Tibial nerve (tissue), 4 donors: ENCODE data around the gene IRX3. TPM values are rescaled to one million over a fixed set of nuclear protein-coding genes. Genes with fewer than 3 reads are reported as not detected.

Source experiments
- DNase-seq, 2 donors: peaks; one replicate each; pipeline ENCODE4 v3.0.0-alpha.2; 2019; ENCODE audit warnings: low spot score in 2 of 2
- H3K27ac ChIP-seq, 4 donors: fragments of 200-600 bp; sonication (generic) in 3 of 4; one replicate each; pipeline ENCODE4 v1.5.1; 2017 to 2019; ENCODE audit warnings: mild to moderate bottlenecking in 1 of 4
- H3K27me3 ChIP-seq, 2 donors: fragments of 200-600 bp; sonication (generic) in 1 of 2; one replicate each; pipeline versions ENCODE4 v1.5.1 to v1.6.0; 2017 to 2019
- H3K36me3 ChIP-seq, 3 donors: fragments of 200-600 bp; sonication (generic); one replicate each; pipeline ENCODE4 v1.5.1; 2018 to 2019
- H3K4me1 ChIP-seq, 4 donors: fragments of 200-600 bp; sonication (generic) in 3 of 4; one replicate each; pipeline ENCODE4 v1.5.1; 2017 to 2019
- H3K4me3 ChIP-seq, 4 donors: fragments of 200-600 bp; sonication (generic) in 3 of 4; one replicate each; pipeline ENCODE4 v1.5.1; 2017 to 2019; ENCODE audit warnings: mild to moderate bottlenecking in 1 of 4, moderate library complexity in 1 of 4
- H3K9me3 ChIP-seq, 4 donors: fragments of 200-600 bp; sonication (generic) in 3 of 4; one replicate each; pipeline ENCODE4 v1.5.1; 2017 to 2019
- CTCF ChIP-seq, 5 experiments: fragments of 200-600 bp in 3 of 5; fragments of 450-650 bp in 2 of 5; sonication (generic) in 3 of 5; IDR thresholded peaks; one replicate each; pipeline ENCODE4 v1.5.1; 2016 to 2019; ENCODE audit warnings: antibody characterized with exemption in 5 of 5, mild to moderate bottlenecking in 3 of 5, moderate library complexity in 2 of 5
- EP300 ChIP-seq, 2 donors: sonication (generic); formaldehyde crosslinking; IDR thresholded peaks; one replicate each; pipeline ENCODE4 v1.6.1; 2017; ENCODE audit warnings: antibody characterized with exemption in 2 of 2, mild to moderate bottlenecking in 1 of 2
- POLR2A ChIP-seq, 2 donors: fragments of 450-650 bp; IDR thresholded peaks; one replicate each; pipeline ENCODE4 v1.6.1; 2017; ENCODE audit warnings: antibody characterized with exemption in 2 of 2, mild to moderate bottlenecking in 2 of 2, moderate library complexity in 2 of 2
- WGBS, 2 donors: methylation state at CpG; one replicate each; pipeline ENCODE4 v1.1.5; 2018; 5-methylcytosine and 5-hydroxymethylcytosine counted together
- total RNA-seq, 4 donors: library from RNA; depleted of rRNA; stranded (reverse); fragments of >200 nt; gene quantifications; one replicate each; pipeline ENCODE4 v1.1.0, GENCODE V29; 2016

The IRX3 gene
- total RNA-seq, 4 donors from 2014 or later = 1.3 to 10.5 (median 2.0) TPM

- Histone ChIP-seq H3K4me3 (no peak overlapping the region), H3K27me3 (no peaks in the 10 kb centered on the region), H3K27ac (no peak overlapping the region), H3K9me3 (peaks cover 0 to 7% (median 0%) of the 10 kb centered on the region in 4 donors), H3K36me3 (no peaks in the 10 kb centered on the region), H3K4me1 (peaks cover 0 to 5% (median 0%) of the 10 kb centered on the region in 4 donors)
- WGBS, 2 donors = 79 to 93% methylated on average over 4 of the region's 4 CpGs
- DNase-seq = no peak
- TF ChIP-seq CTCF (IDR thresholded peaks at IDR 0.05) (no peak), POLR2A (IDR thresholded peaks at IDR 0.05) (no peak), EP300 (IDR thresholded peaks at IDR 0.05) (no peak)
Observed at GRCh38 chr16:54245788-54246453, 40.7 kb downstream of the IRX3 start.

GRCh38 chr16:54244061-54244886 lies 42.3 kb downstream of the IRX3 start:
- 48 to 56% methylated on average over 11 of the region's 11 CpGs for WGBS, 2 donors
- no peak overlapping the region for H3K4me3 ChIP-seq
- H3K4me1 ChIP-seq = peaks cover 0 to 21% (median 0%) of the 10 kb centered on the region in 4 donors
- no peaks in the 10 kb centered on the region for H3K36me3 ChIP-seq
- H3K9me3 ChIP-seq = peaks cover 0 to 7% (median 0%) of the 10 kb centered on the region in 4 donors
- no peak overlapping the region for H3K27ac ChIP-seq
- no peaks in the 10 kb centered on the region for H3K27me3 ChIP-seq
- no peak for TF ChIP-seq CTCF (IDR thresholded peaks at IDR 0.05)
- DNase-seq = no peak

GRCh38 chr16:54243202-54243601 lies 43.4 kb downstream of the IRX3 start:
- no peaks in the 10 kb centered on the region for H3K27me3 ChIP-seq
- no peak for TF ChIP-seq POLR2A (IDR thresholded peaks at IDR 0.05)
- no peak for TF ChIP-seq EP300 (IDR thresholded peaks at IDR 0.05)
- TF ChIP-seq CTCF (IDR thresholded peaks at IDR 0.05) = no peak
- 81 to 89% methylated on average over 6 of the region's 6 CpGs for WGBS, 2 donors

GRCh38 chr16:54242199-54242598 lies 44.4 kb downstream of the IRX3 start:
- Histone ChIP-seq H3K9me3 (no peaks in the 10 kb centered on the region), H3K4me3 (no peak overlapping the region), H3K4me1 (peaks cover 0 to 22% (median 0%) of the 10 kb centered on the region in 4 donors), H3K27ac (no peak overlapping the region), H3K36me3 (no peaks in the 10 kb centered on the region), H3K27me3 (no peaks in the 10 kb centered on the region)
- no peak for TF ChIP-seq EP300 (IDR thresholded peaks at IDR 0.05)
- TF ChIP-seq POLR2A (IDR thresholded peaks at IDR 0.05) = no peak
- TF ChIP-seq CTCF (IDR thresholded peaks at IDR 0.05) = no peak
- no peak for DNase-seq
- WGBS, 2 donors = 65 to 91% methylated on average over 4 of the region's 4 CpGs

More at GRCh38 chr16:54243202-54243601, 43.4 kb downstream of the IRX3 start:
- DNase-seq = no peak
- Histone ChIP-seq H3K9me3 (no peaks in the 10 kb centered on the region), H3K4me1 (peaks cover 0 to 22% (median 0%) of the 10 kb centered on the region in 4 donors), H3K36me3 (no peaks in the 10 kb centered on the region), H3K27ac (no peak overlapping the region), H3K4me3 (no peak overlapping the region)

- no peak for DNase-seq
- H3K9me3 ChIP-seq = no peaks in the 10 kb centered on the region
- TF ChIP-seq CTCF (IDR thresholded peaks at IDR 0.05) (no peak), POLR2A (IDR thresholded peaks at IDR 0.05) (no peak), EP300 (IDR thresholded peaks at IDR 0.05) (no peak)
- H3K27me3 ChIP-seq = no peaks in the 10 kb centered on the region
- no peak overlapping the region for H3K4me3 ChIP-seq
- 54 to 72% methylated on average over 6 of the region's 6 CpGs for WGBS, 2 donors
- peaks cover 0 to 22% (median 0%) of the 10 kb centered on the region in 4 donors for H3K4me1 ChIP-seq
- H3K36me3 ChIP-seq = no peaks in the 10 kb centered on the region
- no peak overlapping the region for H3K27ac ChIP-seq
Observed at GRCh38 chr16:54241525-54241924, 45.1 kb downstream of the IRX3 start.
